ENCODE data around the gene SORD. TPM values are rescaled to one million over a fixed set of nuclear protein-coding genes. Genes with fewer than 3 reads are reported as not detected.
"Not testable (repeated sequence)": the region's sequence is repeated elsewhere in the genome, so short reads cannot be mapped to it uniquely, and the experiment has no call there.

SORD gene
- total and polyA plus RNA-seq, 7 donors = 3.3 to 26.9 (median 10.0) TPM

- Histone ChIP-seq H3K27me3 (no peaks in the 10 kb centered on the region), H3K9me3 (no peaks in the 10 kb centered on the region), H3K36me3 (no peaks in the 10 kb centered on the region), H3K4me3 (no peak overlapping the region), H3K4me1 (peaks cover 0 to 7% (median 4%) of the 10 kb centered on the region in 4 donors), H3K27ac (no peak overlapping the region)
- intact Hi-C loops (cut with DNase I) = loop anchor here (5.0 kb wide), 2 partner anchors 71 to 186 kb away; no protein-coding TSS in a partner anchor
- DNase-seq = no peak
- TF ChIP-seq EP300 (IDR thresholded peaks at IDR 0.05) (no peak), POLR2AphosphoS5 (IDR thresholded peaks at IDR 0.05) (no peak), POLR2A (IDR thresholded peaks at IDR 0.05) (no peak), CTCF (IDR thresholded peaks at IDR 0.05) (no peak)
- 81 to 84% methylated on average over 4 of the region's 4 CpGs for WGBS, 2 donors
Observed at GRCh38 chr15:45037936-45038335, 14.9 kb downstream of the SORD start.

GRCh38 chr15:45040396-45040795, 17.4 kb downstream of the SORD start:
- H3K9me3 ChIP-seq; H3K4me1 ChIP-seq; H3K27ac ChIP-seq; H3K4me3 ChIP-seq; DNase-seq; H3K36me3 ChIP-seq; intact Hi-C loops (cut with DNase I); H3K27me3 ChIP-seq: not testable (repeated sequence)
- WGBS, 2 donors = 64 to 79% methylated on average over 1 of the region's 1 CpG

GRCh38 chr15:45041538-45041937, 18.5 kb downstream of the SORD start:
- H3K36me3 ChIP-seq; DNase-seq; H3K27ac ChIP-seq; H3K9me3 ChIP-seq; H3K4me1 ChIP-seq; H3K27me3 ChIP-seq; intact Hi-C loops (cut with DNase I); H3K4me3 ChIP-seq: not testable (repeated sequence)
- 86 to 87% methylated on average over 5 of the region's 5 CpGs for WGBS, 2 donors

- H3K27ac ChIP-seq; H3K9me3 ChIP-seq; H3K4me3 ChIP-seq; intact Hi-C loops (cut with DNase I); H3K36me3 ChIP-seq; H3K4me1 ChIP-seq; DNase-seq; H3K27me3 ChIP-seq: not testable (repeated sequence)
- 48 to 78% methylated on average over 2 of the region's 2 CpGs for WGBS, 2 donors
Observed at GRCh38 chr15:45042859-45043258, 19.9 kb downstream of the SORD start.

- intact Hi-C loops (cut with DNase I); DNase-seq; H3K27ac ChIP-seq; H3K4me3 ChIP-seq; H3K27me3 ChIP-seq; H3K36me3 ChIP-seq; H3K4me1 ChIP-seq; H3K9me3 ChIP-seq: not testable (repeated sequence)
- 82 to 87% methylated on average over 1 of the region's 1 CpG for WGBS, 2 donors
Observed at GRCh38 chr15:45044270-45044669, 21.3 kb downstream of the SORD start.

- 71 to 90% methylated on average over 4 of the region's 4 CpGs for WGBS, 2 donors
- H3K27me3 ChIP-seq; DNase-seq; intact Hi-C loops (cut with DNase I); H3K27ac ChIP-seq; H3K4me3 ChIP-seq; H3K9me3 ChIP-seq; H3K36me3 ChIP-seq; H3K4me1 ChIP-seq: not testable (repeated sequence)
Observed at GRCh38 chr15:45048449-45048793, 25.4 kb downstream of the SORD start.

- intact Hi-C loops (cut with DNase I) = no loop called here
- no peaks in the 10 kb centered on the region for H3K4me1 ChIP-seq
- no peak overlapping the region for H3K27ac ChIP-seq
- no peak for DNase-seq
- no peaks in the 10 kb centered on the region for H3K27me3 ChIP-seq
- H3K36me3 ChIP-seq = peaks cover 0 to 7% (median 0%) of the 10 kb centered on the region in 4 donors
- H3K4me3 ChIP-seq = no peak overlapping the region
- 73 to 89% methylated on average over 7 of the region's 7 CpGs for WGBS, 2 donors
- no peak for TF ChIP-seq CTCF (IDR thresholded peaks at IDR 0.05)
- no peak for TF ChIP-seq EP300 (IDR thresholded peaks at IDR 0.05)
- no peak for TF ChIP-seq POLR2AphosphoS5 (IDR thresholded peaks at IDR 0.05)
- no peak for TF ChIP-seq POLR2A (IDR thresholded peaks at IDR 0.05)
- H3K9me3 ChIP-seq = no peaks in the 10 kb centered on the region
Observed at GRCh38 chr15:45048794-45049631, 26.0 kb downstream of the SORD start.
